ENCODE results near the gene SORBS1.

SORBS1 gene

GRCh38 chr10:95277201-95277570 lies 284.0 kb downstream of the SORBS1 start:
- DNase-seq (ENCODE audit: low read depth) = no peak
- H3K4me3 ChIP-seq (ENCODE audit: control insufficient read depth, low read depth, low read length) = no peak overlapping the region
- TF ChIP-seq, protein P1, sequence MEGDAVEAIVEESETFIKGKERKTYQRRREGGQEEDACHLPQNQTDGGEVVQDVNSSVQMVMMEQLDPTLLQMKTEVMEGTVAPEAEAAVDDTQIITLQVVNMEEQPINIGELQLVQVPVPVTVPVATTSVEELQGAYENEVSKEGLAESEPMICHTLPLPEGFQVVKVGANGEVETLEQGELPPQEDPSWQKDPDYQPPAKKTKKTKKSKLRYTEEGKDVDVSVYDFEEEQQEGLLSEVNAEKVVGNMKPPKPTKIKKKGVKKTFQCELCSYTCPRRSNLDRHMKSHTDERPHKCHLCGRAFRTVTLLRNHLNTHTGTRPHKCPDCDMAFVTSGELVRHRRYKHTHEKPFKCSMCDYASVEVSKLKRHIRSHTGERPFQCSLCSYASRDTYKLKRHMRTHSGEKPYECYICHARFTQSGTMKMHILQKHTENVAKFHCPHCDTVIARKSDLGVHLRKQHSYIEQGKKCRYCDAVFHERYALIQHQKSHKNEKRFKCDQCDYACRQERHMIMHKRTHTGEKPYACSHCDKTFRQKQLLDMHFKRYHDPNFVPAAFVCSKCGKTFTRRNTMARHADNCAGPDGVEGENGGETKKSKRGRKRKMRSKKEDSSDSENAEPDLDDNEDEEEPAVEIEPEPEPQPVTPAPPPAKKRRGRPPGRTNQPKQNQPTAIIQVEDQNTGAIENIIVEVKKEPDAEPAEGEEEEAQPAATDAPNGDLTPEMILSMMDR (IDR thresholded peaks at IDR 0.05; ENCODE audit: control insufficient read depth, insufficient read depth, low read depth, low read length, missing control alignments) = no peak

- no peak for DNase-seq (ENCODE audit: low read depth)
- no peak overlapping the region for H3K4me3 ChIP-seq (ENCODE audit: control insufficient read depth, low read depth, low read length)
- TF ChIP-seq, protein P1 (IDR thresholded peaks at IDR 0.05; ENCODE audit: control insufficient read depth, insufficient read depth, low read depth, low read length, missing control alignments) = no peak
Measured at GRCh38 chr10:95276367-95277200, 284.6 kb downstream of the SORBS1 start.

DNA sequence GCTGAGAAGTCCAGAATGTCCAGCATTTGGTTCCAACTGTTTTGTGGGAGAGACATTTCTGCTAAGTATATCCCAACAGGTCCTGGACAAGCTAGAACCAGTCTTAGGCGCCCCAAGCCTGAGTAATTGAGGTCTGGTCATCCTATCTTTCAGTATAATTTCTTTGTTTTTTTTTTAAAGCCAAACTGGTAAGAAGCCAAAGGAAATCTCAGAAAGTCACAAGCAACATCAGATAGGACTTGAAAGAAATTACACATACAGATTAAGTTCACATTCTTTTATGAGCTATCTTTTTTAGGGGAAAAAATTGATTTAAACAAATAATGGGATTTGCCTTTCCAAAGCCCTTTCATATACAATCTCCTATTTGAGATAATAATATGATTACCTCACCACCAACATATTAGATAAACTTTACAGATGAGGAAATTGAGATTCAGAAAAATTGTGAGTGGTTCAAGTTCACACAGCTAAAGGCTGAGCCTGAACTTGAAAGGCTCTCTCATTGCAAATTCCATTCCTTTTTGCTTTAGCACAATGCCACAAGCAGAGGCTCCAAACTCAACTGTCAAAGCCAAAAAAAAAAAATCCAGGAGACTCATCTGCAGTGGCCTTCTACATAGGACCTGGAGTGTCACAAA lies 285.3 kb downstream of the SORBS1 start:
- TF ChIP-seq, protein P1 (IDR thresholded peaks at IDR 0.05; ENCODE audit: control insufficient read depth, insufficient read depth, low read depth, low read length, missing control alignments) = no peak
- no peak for DNase-seq (ENCODE audit: low read depth)
- H3K4me3 ChIP-seq (ENCODE audit: control insufficient read depth, low read depth, low read length) = no peak overlapping the region

GRCh38 chr10:95273393-95274312 lies 287.5 kb downstream of the SORBS1 start:
- DNase-seq (ENCODE audit: low read depth) = peak; percentile 61
- TF ChIP-seq, protein P1 (IDR thresholded peaks at IDR 0.05; ENCODE audit: control insufficient read depth, insufficient read depth, low read depth, low read length, missing control alignments) = no peak
- no peak overlapping the region for H3K4me3 ChIP-seq (ENCODE audit: control insufficient read depth, low read depth, low read length)

GRCh38 chr10:95268438-95268837 lies 292.7 kb downstream of the SORBS1 start:
- H3K4me3 ChIP-seq (ENCODE audit: control insufficient read depth, low read depth, low read length) = no peak overlapping the region
- DNase-seq (ENCODE audit: low read depth) = no peak
- TF ChIP-seq, protein P1 (IDR thresholded peaks at IDR 0.05; ENCODE audit: control insufficient read depth, insufficient read depth, low read depth, low read length, missing control alignments) = no peak

DNA sequence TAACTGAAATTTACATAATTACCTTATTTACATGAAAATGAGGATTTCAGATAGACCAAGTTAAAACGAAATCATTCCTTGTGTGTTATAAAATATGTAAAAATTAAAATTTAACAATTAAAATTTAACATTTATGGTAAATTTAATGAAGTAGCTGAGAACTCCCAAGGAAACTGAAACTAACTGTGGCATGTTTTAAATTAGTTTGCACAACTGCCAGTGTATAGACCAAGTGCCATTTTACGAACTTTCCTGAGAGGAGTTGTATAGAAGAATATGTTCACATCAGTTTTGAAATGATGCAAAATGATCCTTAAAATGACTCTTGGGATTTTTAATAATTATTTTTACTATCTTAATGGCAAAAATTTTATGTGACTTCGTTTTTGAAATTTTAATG lies 293.9 kb downstream of the SORBS1 start:
- H3K4me3 ChIP-seq (ENCODE audit: control insufficient read depth, low read depth, low read length) = no peak overlapping the region
- TF ChIP-seq, protein P1 (IDR thresholded peaks at IDR 0.05; ENCODE audit: control insufficient read depth, insufficient read depth, low read depth, low read length, missing control alignments) = no peak
- no peak for DNase-seq (ENCODE audit: low read depth)

All from AG09309 (cell line).